Fibroblast of lung (primary cell): ENCODE measurements around the gene GRIK4.

Experiments
- EZH2 ChIP-seq: IDR thresholded peaks from 2 replicates; pipeline ENCODE4 v1.5.1; 2012; ENCODE audit warnings: low read length, control low read depth, mild to moderate bottlenecking; ENCODE audit errors: missing control alignments
- TF ChIP-seq, protein P1 (sequence below), 2 donors: IDR thresholded peaks in 1 of 2; conservative IDR thresholded peaks in 1 of 2; 1 replicate in 1 of 2; 2 replicates in 1 of 2; pipeline ENCODE4 v1.5.1; 2011 to 2012; ENCODE audit warnings: low read length in 2 of 2, control low read depth in 1 of 2, inconsistent platforms in 1 of 2, low read depth in 1 of 2, mild to moderate bottlenecking in 1 of 2

DNA sequence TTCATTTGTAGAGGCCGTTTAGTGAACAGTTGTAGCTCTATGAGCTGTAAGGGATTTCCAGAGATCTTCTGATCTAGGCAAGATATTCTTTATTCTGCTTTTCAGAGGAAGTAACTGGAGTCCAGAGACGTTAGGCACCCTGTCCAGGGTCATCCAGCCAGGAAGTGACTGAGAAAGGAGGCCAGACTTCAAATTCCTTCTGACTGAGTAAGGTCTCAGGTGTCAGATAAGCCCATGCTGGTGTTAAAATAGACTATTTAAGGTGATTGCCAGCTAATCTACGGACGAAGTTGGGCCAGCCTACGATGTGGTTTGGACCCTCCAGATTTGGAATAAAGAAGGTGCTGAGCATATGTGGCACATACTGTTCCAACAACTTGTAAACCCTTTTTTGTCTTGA, 54.6 kb downstream of the GRIK4 start:
- TF ChIP-seq, protein P1, sequence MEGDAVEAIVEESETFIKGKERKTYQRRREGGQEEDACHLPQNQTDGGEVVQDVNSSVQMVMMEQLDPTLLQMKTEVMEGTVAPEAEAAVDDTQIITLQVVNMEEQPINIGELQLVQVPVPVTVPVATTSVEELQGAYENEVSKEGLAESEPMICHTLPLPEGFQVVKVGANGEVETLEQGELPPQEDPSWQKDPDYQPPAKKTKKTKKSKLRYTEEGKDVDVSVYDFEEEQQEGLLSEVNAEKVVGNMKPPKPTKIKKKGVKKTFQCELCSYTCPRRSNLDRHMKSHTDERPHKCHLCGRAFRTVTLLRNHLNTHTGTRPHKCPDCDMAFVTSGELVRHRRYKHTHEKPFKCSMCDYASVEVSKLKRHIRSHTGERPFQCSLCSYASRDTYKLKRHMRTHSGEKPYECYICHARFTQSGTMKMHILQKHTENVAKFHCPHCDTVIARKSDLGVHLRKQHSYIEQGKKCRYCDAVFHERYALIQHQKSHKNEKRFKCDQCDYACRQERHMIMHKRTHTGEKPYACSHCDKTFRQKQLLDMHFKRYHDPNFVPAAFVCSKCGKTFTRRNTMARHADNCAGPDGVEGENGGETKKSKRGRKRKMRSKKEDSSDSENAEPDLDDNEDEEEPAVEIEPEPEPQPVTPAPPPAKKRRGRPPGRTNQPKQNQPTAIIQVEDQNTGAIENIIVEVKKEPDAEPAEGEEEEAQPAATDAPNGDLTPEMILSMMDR (conservative IDR thresholded peaks at IDR 0.05 in 1 of 2, IDR thresholded peaks at IDR 0.05 in 1 of 2; ENCODE audit: low read depth in 1 of 2, low read length in 2 of 2): no peak
- TF ChIP-seq EZH2: no peak
